Neuron (in vitro differentiated cells): ENCODE measurements around the gene MCC.

Experiments
- H2AFZ ChIP-seq: one replicate; pipeline ENCODE4 v1.6.1; 2013; ENCODE audit warnings: low read depth, mild to moderate bottlenecking, inconsistent platforms, low read length, moderate library complexity
- H3K27me3 ChIP-seq: one replicate; pipeline ENCODE4 v1.6.1; 2013; ENCODE audit warnings: low read length; ENCODE audit not compliant: insufficient read depth
- H3K36me3 ChIP-seq: one replicate; pipeline ENCODE4 v1.6.1; 2013; ENCODE audit warnings: low read length; ENCODE audit not compliant: insufficient read depth
- H3K4me1 ChIP-seq: one replicate; pipeline ENCODE4 v1.6.1; 2013; ENCODE audit warnings: low read length; ENCODE audit not compliant: insufficient read depth
- H3K4me3 ChIP-seq: 2 replicates; pipeline ENCODE4 v1.5.1; 2013; ENCODE audit warnings: mild to moderate bottlenecking, low read length, moderate library complexity
- H3K9me3 ChIP-seq: one replicate; pipeline ENCODE4 v1.6.1; 2013; ENCODE audit warnings: low read length

MCC gene

DNA sequence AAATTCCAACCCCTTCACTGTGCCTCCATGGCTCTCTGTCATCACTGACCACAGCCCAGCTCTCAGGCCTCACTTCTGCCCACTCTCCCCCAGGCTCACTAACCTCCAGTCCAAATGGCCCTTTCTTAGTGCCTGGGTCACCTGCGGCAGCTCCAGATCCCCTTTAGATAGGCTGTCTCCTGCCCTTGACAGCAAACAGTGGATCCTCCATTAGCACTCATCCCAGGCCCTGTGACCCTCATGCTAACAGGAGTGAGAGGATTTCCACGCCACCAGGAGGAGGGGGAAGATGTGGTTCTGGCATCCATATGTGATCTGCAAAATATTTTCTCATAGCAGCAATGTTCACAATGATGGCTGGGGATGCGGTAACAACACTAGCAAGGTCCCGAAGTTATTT is 372.3 kb downstream of the MCC start:
- Histone ChIP-seq H3K27me3 (no peaks in the 10 kb centered on the region), H3K4me1 (no peaks in the 10 kb centered on the region), H2AFZ (no peak overlapping the region), H3K4me3 (no peak overlapping the region), H3K36me3 (no peaks in the 10 kb centered on the region), H3K9me3 (peaks cover 6% of the 10 kb centered on the region)

DNA sequence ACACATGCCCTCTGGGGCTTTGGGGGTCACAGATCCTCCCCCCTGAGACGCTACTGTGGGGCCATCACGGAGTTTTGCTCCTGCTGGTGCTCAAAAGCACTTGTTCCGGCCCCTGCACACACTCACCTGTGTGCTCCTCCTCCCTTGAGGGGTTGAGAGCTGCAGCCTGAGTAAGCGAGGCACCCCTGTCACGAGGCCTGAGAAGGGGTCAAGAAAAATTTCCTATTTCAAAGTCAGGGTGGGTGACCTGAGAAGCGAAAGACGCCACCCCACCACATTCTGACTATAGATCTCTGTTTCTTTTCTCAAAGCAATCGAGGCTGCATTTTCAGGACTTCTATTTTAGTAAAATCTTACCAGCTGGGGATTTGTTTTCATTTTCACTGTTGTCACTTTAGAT is 373.2 kb downstream of the MCC start:
- Histone ChIP-seq H3K36me3 (no peaks in the 10 kb centered on the region), H3K9me3 (peaks cover 6% of the 10 kb centered on the region), H3K4me3 (no peak overlapping the region), H2AFZ (no peak overlapping the region), H3K27me3 (no peaks in the 10 kb centered on the region), H3K4me1 (no peaks in the 10 kb centered on the region)

DNA sequence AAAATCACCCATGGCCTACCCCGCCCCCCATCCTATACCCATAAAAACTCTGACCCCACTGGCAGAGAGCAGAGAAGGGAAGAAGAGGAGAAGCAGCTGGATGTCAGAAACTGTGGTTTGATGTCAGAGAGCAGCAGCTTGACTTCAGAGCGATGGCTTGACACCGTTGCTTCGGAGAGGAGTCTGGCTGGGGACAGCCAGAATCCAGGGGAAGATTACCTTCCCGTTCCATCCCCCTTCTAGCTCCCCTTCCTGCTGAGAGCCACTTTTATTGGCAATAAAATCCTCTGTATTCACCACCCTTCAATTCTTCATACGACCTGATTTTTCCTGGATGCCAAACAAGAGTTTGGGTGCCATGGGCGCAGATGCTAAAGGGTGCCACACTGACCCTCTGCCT is 373.7 kb downstream of the MCC start:
- Histone ChIP-seq H3K27me3 (no peaks in the 10 kb centered on the region), H3K9me3 (peaks cover 6% of the 10 kb centered on the region), H3K4me3 (no peak overlapping the region), H2AFZ (no peak overlapping the region), H3K36me3 (no peaks in the 10 kb centered on the region), H3K4me1 (no peaks in the 10 kb centered on the region)

DNA sequence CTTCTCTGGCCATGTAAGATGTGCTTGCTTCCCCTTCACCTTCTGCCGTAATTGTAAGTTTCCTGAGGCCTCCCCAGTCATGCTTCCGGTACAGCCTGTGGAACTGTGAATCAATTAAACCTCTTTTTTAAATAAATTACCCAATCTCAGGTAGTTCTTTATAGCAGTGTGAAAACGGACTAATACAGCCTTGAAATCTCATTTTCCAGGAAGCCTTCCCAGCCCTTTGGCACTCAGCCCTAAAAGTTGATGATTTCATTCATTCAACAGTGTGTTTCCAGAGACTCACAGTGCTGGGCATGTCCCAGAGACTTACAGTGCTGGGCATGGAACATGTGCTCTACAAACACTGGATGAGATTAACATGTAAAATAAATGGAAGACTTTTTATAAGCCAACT is 375.8 kb downstream of the MCC start:
- no peaks in the 10 kb centered on the region for H3K4me1 ChIP-seq
- no peak overlapping the region for H2AFZ ChIP-seq
- H3K36me3 ChIP-seq = no peaks in the 10 kb centered on the region
- H3K27me3 ChIP-seq = no peaks in the 10 kb centered on the region
- H3K4me3 ChIP-seq = no peak overlapping the region
- H3K9me3 ChIP-seq = peaks cover 6% of the 10 kb centered on the region

DNA sequence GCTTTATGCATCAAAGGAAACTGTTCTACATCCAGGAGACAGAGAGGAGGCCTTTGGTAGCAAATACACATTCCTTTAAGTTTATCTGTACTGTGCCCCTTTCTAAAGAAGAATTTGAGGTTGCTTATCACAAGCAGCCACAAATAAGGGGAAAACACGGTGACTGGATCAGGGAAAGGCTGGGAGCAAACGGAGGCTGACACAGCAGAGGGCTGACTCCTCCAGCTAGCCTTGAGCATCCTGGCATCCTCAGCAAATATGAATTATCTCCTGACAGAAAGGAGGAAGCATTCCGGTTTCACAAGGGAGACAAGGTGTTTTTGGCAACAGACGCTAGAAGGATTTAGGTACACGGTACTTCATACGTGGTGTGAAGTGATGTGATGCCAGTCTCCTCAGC is 378.1 kb downstream of the MCC start:
- Histone ChIP-seq H3K4me1 (no peaks in the 10 kb centered on the region), H3K27me3 (no peaks in the 10 kb centered on the region), H3K4me3 (no peak overlapping the region), H2AFZ (no peak overlapping the region), H3K9me3 (peaks cover 4% of the 10 kb centered on the region), H3K36me3 (no peaks in the 10 kb centered on the region)

DNA sequence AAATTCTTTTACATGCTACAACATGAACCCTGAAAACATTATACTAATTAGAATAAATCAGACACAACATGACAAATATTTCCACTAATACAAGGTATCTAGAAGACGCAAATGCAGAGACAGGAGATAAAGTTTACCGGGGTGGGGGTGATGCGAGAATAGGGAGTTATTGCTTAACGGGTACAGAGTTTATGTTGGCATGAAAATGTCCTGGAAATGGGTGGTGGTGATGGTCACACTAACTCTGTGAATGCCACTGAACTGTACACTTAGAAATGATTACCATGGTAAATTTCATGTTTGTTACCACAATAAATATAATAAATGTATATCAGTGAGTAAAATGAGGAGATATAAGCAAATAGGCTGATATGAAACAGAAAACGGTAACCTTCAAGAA is 378.9 kb downstream of the MCC start:
- Histone ChIP-seq H3K4me1 (no peaks in the 10 kb centered on the region), H3K9me3 (no peaks in the 10 kb centered on the region), H3K4me3 (no peak overlapping the region), H2AFZ (no peak overlapping the region), H3K36me3 (no peaks in the 10 kb centered on the region), H3K27me3 (no peaks in the 10 kb centered on the region)

DNA sequence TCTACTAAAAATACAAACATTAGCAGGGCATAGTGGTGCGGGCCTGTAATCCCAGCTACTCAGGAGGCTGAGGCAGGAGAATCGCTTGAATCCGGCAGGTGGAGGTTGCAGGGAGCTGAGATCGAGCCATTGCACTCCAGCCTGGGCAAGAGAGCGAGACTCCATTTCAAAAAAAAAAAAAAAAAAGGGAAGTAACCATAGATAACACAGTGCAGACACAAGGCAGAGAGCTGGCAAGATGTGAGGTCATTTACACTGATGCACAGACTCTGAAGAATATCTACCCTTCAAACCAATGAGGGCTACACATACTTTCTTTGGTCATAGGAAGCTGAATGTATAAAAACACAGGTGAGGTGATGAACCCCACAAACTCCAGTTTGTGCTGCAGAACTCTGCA is 379.8 kb downstream of the MCC start:
- H2AFZ ChIP-seq = no peak overlapping the region
- H3K36me3 ChIP-seq = no peaks in the 10 kb centered on the region
- no peaks in the 10 kb centered on the region for H3K4me1 ChIP-seq

DNA sequence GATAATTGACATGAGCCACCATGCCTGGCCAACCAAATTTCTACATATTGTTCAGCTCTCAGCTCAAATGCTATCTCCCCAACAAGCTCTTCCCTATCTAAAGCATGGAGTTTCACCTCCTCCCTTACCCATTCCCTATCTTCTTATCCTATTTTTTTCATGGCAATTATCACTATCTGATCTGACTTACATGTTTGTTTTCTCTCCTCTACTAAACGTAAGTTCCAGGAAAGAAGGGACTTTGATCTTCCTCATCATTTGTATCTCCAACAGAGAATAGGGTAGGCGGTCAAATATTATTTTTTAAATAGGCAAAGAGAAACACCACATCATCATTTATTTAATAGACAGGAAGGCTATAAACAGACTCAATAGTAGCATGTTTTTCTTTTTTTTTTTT is 381.4 kb downstream of the MCC start:
- Histone ChIP-seq H3K9me3 (no peaks in the 10 kb centered on the region), H3K27me3 (no peaks in the 10 kb centered on the region), H3K4me1 (no peaks in the 10 kb centered on the region), H3K4me3 (no peak overlapping the region), H3K36me3 (peaks cover 4% of the 10 kb centered on the region), H2AFZ (no peak overlapping the region)

More for the DNA sequence above, 379.8 kb downstream of the MCC start:
- Histone ChIP-seq H3K27me3 (no peaks in the 10 kb centered on the region), H3K4me3 (no peak overlapping the region), H3K9me3 (no peaks in the 10 kb centered on the region)

DNA sequence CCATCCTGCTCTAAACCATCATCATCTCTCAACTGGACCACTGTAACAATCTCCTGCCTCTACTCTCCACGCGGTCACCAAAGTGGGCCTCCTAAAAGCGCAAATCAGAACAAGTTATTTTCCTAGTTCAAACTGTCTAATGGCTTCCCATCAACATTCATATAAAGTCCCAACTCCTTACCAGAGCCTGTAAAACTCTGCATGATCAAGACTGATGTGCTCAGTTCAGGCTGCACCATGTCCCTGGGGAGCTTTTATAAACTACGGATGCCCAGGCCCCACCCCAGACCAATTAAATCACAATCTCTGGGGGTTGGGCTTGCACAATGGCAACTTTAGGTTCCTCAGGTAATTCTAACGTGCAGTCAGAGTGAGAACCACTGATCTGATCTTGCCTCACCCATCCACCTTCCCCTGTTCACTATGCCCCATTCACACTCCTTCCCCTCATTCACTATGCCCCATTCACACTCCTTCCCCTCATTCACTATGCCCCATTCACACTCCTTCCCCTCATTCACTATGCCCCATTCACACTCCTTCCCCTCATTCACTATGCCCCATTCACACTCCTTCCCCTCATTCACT is 382.5 kb downstream of the MCC start:
- Histone ChIP-seq H2AFZ (no peak overlapping the region), H3K27me3 (no peaks in the 10 kb centered on the region), H3K36me3 (peaks cover 6% of the 10 kb centered on the region), H3K9me3 (no peaks in the 10 kb centered on the region), H3K4me1 (no peaks in the 10 kb centered on the region), H3K4me3 (no peak overlapping the region)

DNA sequence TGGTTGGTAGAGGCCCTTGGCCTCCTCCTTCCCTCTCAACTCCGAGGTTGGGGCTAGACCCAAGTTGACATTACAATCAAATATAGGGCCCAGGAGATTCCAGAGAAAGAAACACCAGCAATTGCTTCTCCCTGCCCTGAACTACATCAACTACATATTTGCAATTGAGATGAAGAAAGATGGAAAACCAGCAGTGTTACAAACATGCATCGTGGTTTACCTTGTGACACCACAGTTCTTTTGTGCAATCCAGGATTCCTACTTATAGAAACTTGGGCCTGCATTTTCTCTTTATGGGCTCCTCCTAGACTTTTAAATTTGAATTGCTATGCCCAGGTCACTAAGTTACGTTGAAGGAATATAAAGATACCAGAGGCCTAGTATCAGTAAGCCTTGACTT is 384.9 kb downstream of the MCC start:
- H2AFZ ChIP-seq = no peak overlapping the region
- H3K9me3 ChIP-seq = no peaks in the 10 kb centered on the region
- H3K27me3 ChIP-seq = no peaks in the 10 kb centered on the region
- H3K4me3 ChIP-seq = no peak overlapping the region
- H3K4me1 ChIP-seq = no peaks in the 10 kb centered on the region
- H3K36me3 ChIP-seq = peaks cover 6% of the 10 kb centered on the region

DNA sequence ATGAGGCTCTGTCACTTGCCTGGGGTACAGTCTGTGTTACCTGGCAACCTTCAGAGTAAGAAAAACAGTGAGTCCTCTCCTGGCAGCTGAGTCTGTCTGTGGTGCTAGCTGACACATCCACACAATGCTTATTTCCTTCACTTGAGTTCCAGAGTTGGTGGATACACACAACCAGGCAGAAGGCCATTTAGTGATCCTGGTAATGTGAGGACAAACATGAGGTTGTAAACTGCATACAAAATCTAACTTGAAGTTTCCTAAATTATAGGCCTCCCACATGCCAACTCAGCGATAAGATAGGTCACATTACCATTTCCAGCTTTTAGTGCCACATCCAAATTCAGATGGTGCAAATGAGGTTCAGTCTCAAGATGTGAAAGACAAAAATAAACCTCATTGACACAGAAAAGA is 386.1 kb downstream of the MCC start:
- H3K27me3 ChIP-seq = no peaks in the 10 kb centered on the region
- H2AFZ ChIP-seq = no peak overlapping the region

DNA sequence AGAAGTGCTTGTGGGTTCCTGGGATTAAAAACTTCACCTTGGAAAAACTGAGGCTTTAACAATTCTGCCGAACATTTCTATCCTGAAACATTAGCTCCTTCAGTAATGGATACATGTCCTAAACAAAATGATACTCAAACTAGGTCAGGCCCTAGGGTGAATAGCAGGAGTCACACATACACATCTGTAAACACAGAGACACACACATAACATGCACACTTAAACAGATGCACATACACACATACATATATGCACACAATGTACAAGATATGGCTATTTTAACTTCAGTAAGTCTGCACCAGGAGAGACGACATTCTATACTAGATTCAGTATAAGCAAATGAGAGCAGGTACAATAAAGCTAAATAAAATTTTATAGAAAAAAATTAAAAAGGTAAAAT is 387.3 kb downstream of the MCC start:
- no peaks in the 10 kb centered on the region for H3K4me1 ChIP-seq
- H3K4me3 ChIP-seq = no peak overlapping the region
- no peak overlapping the region for H2AFZ ChIP-seq
- H3K27me3 ChIP-seq = no peaks in the 10 kb centered on the region
- peaks cover 6% of the 10 kb centered on the region for H3K36me3 ChIP-seq
- H3K9me3 ChIP-seq = no peaks in the 10 kb centered on the region

More for the DNA sequence above, 386.1 kb downstream of the MCC start:
- Histone ChIP-seq H3K9me3 (no peaks in the 10 kb centered on the region), H3K36me3 (peaks cover 6% of the 10 kb centered on the region), H3K4me1 (no peaks in the 10 kb centered on the region), H3K4me3 (no peak overlapping the region)

DNA sequence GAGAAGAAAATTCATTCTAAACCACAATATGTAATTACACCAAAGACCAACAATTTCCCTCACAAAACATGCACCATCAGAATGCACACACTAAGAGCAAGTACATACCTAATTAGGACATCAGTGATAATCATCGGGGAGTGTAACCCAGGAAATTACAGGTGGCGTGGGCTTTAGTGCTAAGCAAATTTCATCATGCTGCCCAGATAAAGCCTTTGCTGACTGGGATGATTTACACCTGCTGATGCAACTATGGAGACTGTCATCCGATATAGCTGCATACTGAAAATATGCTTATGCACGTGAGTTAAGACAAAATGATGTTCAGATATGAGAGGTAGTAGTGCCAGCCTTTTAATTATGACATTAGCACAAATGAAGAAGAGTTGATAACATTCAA is 388.4 kb downstream of the MCC start:
- Histone ChIP-seq H2AFZ (no peak overlapping the region), H3K36me3 (peaks cover 6% of the 10 kb centered on the region), H3K4me3 (no peak overlapping the region), H3K27me3 (no peaks in the 10 kb centered on the region), H3K9me3 (no peaks in the 10 kb centered on the region), H3K4me1 (no peaks in the 10 kb centered on the region)

DNA sequence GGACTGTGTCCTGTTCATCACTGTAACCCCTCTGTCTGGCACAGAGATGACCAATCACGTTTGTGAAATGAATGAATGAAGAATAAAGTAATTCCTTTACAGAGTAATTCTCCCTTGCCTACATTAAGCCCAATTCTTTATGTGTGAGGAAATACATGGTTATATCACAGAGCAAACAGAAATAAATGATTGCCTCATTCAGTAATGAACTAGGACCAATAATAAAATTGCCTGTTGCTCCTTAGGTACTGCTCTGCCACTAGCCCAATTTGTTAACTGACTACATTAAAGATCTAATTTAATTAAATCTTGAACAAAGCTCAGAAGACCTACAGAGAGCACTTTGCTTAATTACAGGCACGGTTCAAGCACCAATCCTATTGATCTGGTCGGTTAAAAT is 389.9 kb downstream of the MCC start:
- Histone ChIP-seq H3K9me3 (no peaks in the 10 kb centered on the region), H3K4me3 (no peak overlapping the region), H3K4me1 (peaks cover 2% of the 10 kb centered on the region), H2AFZ (no peak overlapping the region), H3K27me3 (no peaks in the 10 kb centered on the region), H3K36me3 (peaks cover 6% of the 10 kb centered on the region)
